ENCODE results near the gene INO80D. TPM values are rescaled to one million over a fixed set of nuclear protein-coding genes. Genes with fewer than 3 reads are reported as not detected.

Gene INO80D
- total and polyA plus RNA-seq, 2 of the 13 experiments (the other 11 are each of a cell fraction or from before 2014, with no cell fraction given) = 7.6 to 7.9 TPM

DNA sequence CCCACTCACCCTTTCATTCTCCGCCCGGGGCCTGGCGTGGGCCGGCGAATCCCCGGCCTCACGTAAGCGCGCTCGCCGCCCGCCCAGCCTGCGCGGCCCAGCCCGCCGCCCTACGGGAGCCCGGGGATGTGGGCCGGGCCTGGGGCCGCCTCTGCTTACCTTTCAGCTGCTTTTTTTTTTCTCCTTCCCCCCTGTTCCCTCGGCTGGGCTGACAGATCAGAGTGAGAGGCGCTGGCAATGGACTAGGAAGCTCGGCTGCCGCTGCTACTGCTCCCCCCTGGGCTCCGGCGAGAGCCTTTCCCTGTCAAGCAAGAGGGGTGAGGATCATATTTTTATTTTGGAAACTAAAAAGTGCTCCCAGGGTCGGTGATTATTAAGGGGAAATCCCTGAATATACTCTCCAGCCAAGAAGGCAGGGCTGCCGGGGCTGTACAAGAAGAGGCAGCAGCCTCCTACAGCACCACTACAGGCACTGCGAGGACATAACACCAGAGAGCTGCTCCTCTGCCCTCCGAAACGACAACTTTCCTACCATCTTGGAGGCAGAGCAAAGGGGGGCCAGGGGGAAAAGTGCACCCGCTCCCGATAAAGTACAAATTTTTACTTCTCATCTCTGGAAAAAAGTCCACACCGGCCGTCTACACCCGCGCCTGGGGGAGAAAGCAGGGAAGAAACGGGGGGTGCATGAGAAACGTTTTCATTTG, at the start of gene INO80D (continued):
- TF ChIP-seq FIP1L1 (IDR thresholded peaks at IDR 0.05; ENCODE audit: borderline replicate concordance, insufficient read depth, low read depth, low read length) (peak; percentile 82; the same call in 1 of the 2 replicates), KLF6 (CRISPR knock-in tag; IDR thresholded peaks at IDR 0.05) (peak; percentile 93), ETV5 (CRISPR knock-in tag; IDR thresholded peaks at IDR 0.05; ENCODE audit: borderline replicate concordance) (0 out of 2 replicates have a peak, but pooled peaks have one; percentile 13), ZNF256 (CRISPR knock-in tag; conservative IDR thresholded peaks at IDR 0.05) (no peak), HNF4A (CRISPR knock-in tag; IDR thresholded peaks at IDR 0.05) (peak; percentile 45), ARNT2 (CRISPR knock-in tag; IDR thresholded peaks at IDR 0.05; ENCODE audit: low read depth) (peak; percentile 90), ZNF629 (CRISPR knock-in tag; conservative IDR thresholded peaks at IDR 0.05) (0 out of 2 replicates have a peak, but pooled peaks have one; percentile 12), ZNF7 (CRISPR knock-in tag; IDR thresholded peaks at IDR 0.05) (peak; percentile 13; the same call in 1 of the 2 replicates), GFI1 (CRISPR knock-in tag; IDR thresholded peaks at IDR 0.05; ENCODE audit: borderline replicate concordance) (0 out of 2 replicates have a peak, but pooled peaks have one; percentile 30), ZNF557 (CRISPR knock-in tag; IDR thresholded peaks at IDR 0.05) (0 out of 2 replicates have a peak, but pooled peaks have one; percentile 27), ZNF552 (CRISPR knock-in tag; IDR thresholded peaks at IDR 0.05; ENCODE audit: borderline replicate concordance) (no peak), FOXC1 (CRISPR knock-in tag; IDR thresholded peaks at IDR 0.05; ENCODE audit: borderline replicate concordance) (no peak), MYNN (CRISPR knock-in tag; IDR thresholded peaks at IDR 0.05; ENCODE audit: low read depth) (no peak), HOXA3 (CRISPR knock-in tag; IDR thresholded peaks at IDR 0.05) (peak; percentile 62), ZNF282 (IDR thresholded peaks at IDR 0.05; ENCODE audit: partially characterized antibody) (no peak), SMAD3 (CRISPR knock-in tag; IDR thresholded peaks at IDR 0.05) (no peak; the same call in 1 of the 2 replicates), LRRFIP1 (CRISPR knock-in tag; conservative IDR thresholded peaks at IDR 0.05) (no peak), STAG1 (CRISPR knock-in tag; IDR thresholded peaks at IDR 0.05) (0 out of 2 replicates have a peak, but pooled peaks have one; percentile 5)
- TF ChIP-seq, protein P1, sequence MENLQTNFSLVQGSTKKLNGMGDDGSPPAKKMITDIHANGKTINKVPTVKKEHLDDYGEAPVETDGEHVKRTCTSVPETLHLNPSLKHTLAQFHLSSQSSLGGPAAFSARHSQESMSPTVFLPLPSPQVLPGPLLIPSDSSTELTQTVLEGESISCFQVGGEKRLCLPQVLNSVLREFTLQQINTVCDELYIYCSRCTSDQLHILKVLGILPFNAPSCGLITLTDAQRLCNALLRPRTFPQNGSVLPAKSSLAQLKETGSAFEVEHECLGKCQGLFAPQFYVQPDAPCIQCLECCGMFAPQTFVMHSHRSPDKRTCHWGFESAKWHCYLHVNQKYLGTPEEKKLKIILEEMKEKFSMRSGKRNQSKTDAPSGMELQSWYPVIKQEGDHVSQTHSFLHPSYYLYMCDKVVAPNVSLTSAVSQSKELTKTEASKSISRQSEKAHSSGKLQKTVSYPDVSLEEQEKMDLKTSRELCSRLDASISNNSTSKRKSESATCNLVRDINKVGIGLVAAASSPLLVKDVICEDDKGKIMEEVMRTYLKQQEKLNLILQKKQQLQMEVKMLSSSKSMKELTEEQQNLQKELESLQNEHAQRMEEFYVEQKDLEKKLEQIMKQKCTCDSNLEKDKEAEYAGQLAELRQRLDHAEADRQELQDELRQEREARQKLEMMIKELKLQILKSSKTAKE (CRISPR knock-in tag; IDR thresholded peaks at IDR 0.05; ENCODE audit: borderline replicate concordance) = no peak
- TF ChIP-seq, protein P2, sequence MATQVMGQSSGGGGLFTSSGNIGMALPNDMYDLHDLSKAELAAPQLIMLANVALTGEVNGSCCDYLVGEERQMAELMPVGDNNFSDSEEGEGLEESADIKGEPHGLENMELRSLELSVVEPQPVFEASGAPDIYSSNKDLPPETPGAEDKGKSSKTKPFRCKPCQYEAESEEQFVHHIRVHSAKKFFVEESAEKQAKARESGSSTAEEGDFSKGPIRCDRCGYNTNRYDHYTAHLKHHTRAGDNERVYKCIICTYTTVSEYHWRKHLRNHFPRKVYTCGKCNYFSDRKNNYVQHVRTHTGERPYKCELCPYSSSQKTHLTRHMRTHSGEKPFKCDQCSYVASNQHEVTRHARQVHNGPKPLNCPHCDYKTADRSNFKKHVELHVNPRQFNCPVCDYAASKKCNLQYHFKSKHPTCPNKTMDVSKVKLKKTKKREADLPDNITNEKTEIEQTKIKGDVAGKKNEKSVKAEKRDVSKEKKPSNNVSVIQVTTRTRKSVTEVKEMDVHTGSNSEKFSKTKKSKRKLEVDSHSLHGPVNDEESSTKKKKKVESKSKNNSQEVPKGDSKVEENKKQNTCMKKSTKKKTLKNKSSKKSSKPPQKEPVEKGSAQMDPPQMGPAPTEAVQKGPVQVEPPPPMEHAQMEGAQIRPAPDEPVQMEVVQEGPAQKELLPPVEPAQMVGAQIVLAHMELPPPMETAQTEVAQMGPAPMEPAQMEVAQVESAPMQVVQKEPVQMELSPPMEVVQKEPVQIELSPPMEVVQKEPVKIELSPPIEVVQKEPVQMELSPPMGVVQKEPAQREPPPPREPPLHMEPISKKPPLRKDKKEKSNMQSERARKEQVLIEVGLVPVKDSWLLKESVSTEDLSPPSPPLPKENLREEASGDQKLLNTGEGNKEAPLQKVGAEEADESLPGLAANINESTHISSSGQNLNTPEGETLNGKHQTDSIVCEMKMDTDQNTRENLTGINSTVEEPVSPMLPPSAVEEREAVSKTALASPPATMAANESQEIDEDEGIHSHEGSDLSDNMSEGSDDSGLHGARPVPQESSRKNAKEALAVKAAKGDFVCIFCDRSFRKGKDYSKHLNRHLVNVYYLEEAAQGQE (IDR thresholded peaks at IDR 0.05; ENCODE audit: borderline replicate concordance in 1 of 2, low read depth in 1 of 2, low read length in 2 of 2) = peak in 1 of 2 experiments; percentile 56; a peak in 2 of 4 replicates
- TF ChIP-seq, protein P3, sequence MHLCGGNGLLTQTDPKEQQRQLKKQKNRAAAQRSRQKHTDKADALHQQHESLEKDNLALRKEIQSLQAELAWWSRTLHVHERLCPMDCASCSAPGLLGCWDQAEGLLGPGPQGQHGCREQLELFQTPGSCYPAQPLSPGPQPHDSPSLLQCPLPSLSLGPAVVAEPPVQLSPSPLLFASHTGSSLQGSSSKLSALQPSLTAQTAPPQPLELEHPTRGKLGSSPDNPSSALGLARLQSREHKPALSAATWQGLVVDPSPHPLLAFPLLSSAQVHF (CRISPR knock-in tag; IDR thresholded peaks at IDR 0.05) = no peak

All from HepG2 (cell line).